SHP77 treated with DMSO at 0.1 percent for 48 hours (cell line): ENCODE measurements around the gene CXADR.
"Not testable (repeated sequence)": the region's sequence is repeated elsewhere in the genome, so short reads cannot be mapped to it uniquely, and the experiment has no call there.

Experiments
- DNase-seq: peaks from one replicate; lab custom pipeline; 2025; lab: John Stamatoyannopoulos, UW

The CXADR gene

GRCh38 chr21:17512253-17513213 is at the start of gene CXADR:
Gene CXADR, plus strand, starts transcription at chr21:17513043. Its CDS starts 87 bp downstream, at chr21:17513130.
- no peak for DNase-seq

- no peak for DNase-seq
Measured at GRCh38 chr21:17466166-17466565, 46.7 kb upstream of the CXADR start.

GRCh38 chr21:17467392-17467791 is 45.5 kb upstream of the CXADR start:
- no peak for DNase-seq

DNA sequence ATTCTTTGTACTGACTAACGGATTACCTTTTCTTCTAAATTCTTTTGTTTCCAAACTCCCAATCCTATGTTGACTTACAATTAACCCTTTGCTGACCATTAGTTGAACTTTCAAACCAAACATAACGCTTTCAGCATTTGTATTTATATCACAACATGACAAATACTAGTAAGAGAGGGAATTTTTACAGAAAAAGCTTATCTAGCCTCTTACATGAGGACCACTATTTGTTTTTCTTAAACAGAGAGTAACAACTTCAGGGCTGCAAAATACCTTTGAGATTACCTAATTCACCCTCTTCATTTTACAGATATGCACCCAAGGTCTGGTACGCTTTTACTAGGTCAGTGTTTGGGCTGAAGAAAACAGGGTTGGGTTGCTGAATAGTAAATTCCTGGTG is 45.0 kb upstream of the CXADR start:
- DNase-seq: no peak

DNA sequence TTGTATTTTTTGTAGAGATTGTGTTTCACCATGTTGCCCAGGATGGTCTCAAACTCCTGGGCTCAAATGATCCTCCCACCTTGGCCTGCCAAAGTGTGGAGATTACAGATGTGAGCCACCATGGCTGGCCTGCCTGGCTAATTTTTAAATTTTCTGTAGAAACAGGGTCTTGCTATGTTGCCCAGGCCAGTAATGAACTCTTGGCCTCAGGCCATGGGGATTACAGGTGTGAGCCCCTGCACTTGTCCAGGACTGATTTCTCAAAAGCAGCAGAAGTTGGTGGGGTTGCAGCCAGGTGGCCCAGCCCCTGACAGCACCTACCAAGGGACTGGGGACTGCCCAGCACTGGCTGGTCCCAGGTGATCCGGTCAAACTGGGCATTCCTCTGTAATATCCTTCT is 44.1 kb upstream of the CXADR start:
- no peak for DNase-seq

GRCh38 chr21:17469727-17470126 is 43.1 kb upstream of the CXADR start:
- DNase-seq: no peak

- DNase-seq: no peak
Measured at GRCh38 chr21:17472182-17472581, 40.7 kb upstream of the CXADR start.

DNA sequence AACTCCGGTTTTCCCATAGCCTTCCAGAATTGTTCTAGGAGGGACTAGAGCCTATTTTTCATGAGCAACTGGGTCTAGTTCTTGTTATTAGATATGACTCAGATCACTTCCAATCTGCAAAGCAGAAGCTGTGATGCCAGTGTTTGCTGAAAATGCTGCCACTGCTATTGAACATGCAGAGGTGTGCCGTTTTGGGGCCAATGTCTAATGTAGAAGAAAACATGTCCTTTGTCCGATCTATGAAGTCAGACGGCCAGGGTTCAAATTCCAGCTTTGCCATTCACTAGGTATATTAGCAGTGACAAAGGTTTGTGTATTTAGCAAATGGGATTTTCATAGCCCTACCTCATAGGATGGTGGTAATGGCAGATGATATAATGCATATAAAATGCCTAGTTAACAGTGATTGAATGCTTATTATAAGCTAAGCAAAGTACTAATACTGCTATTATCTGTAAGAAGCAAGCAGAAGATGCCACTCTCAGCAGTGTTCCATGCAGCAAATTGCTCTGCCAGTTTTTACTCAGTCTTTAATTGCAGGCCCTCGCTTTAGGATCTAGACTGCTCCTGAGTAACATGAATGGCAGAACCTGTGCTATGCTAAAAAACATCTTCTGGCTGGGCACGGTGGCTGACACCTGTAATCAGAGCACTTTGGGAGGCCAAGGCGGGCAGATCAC is 40.1 kb upstream of the CXADR start:
- DNase-seq: no peak

- DNase-seq: no peak
Measured at GRCh38 chr21:17476006-17476405, 36.8 kb upstream of the CXADR start.

DNA sequence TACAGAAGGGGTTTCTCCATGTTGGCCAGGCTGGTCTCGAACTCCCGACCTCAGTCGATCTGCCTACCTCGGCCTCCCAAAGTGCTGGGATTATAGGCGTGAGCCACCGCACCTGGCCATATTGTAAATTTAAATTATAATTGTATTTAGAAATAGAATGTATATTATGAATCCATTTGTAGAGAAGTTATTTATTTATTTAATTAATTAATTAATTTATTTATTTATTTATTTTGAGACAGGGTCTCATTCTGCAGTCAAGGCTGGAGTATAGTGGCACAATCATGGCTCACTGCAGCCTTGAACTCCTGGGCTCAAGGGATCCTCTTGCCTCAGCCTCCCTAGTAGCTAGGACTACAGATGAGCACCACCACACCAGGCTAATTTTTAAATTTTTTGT is 34.7 kb upstream of the CXADR start:
- DNase-seq: not testable (repeated sequence)

DNA sequence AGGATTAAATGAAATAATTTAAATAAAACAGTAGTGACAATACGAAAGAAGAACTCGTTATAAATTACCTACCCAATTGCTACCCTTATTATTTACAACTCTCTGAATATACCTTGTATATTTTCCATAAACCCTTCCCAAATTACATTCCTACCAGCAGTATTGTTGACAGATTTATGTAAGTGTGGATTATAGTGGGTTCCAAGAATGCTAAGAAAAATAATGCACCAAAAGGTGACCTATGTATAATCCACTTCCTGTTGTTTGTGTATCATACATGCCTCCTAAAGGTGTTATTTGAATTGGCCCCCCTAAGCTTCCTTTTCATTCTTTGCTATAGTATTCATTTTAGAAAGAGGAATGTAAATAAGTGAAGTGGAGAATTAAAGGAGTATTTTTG is 33.2 kb upstream of the CXADR start:
- no peak for DNase-seq

DNA sequence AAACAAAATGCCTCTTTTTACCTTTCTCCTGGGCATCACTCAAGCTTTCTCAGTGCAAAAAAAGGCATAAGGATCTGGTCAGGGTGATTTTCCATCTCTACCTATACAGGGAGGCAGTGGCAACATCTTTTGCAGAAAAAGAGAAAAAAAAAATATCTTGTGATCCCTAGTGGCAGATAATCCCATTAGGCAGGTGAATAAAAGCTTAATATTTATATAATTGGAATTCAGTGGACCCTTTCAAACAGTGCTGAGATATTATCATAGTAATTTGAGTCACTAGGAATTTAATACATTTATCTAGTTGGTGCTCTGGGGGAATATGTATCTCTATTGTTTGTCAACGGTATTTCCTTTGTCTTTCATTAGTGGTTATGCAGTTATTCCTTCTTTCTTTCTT is 29.9 kb upstream of the CXADR start:
- DNase-seq: no peak

DNA sequence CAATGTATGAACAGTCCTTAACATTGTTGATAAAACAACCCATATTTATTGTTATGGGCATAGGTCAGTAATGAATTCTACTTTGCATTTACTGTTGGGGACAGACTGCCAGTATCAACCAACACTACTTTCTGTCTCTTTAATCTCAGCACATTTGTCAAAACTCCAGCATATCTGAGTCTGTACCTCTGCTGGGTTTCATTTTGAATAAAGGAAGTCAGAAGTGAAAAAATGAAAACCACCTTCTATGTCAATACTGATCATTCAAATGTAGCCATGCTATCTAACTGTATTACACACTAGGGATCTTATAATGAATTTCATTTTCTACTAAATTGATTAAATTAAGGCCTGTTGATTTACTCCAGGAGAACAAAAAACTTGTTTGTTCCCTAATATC is 24.2 kb upstream of the CXADR start:
- DNase-seq: no peak

DNA sequence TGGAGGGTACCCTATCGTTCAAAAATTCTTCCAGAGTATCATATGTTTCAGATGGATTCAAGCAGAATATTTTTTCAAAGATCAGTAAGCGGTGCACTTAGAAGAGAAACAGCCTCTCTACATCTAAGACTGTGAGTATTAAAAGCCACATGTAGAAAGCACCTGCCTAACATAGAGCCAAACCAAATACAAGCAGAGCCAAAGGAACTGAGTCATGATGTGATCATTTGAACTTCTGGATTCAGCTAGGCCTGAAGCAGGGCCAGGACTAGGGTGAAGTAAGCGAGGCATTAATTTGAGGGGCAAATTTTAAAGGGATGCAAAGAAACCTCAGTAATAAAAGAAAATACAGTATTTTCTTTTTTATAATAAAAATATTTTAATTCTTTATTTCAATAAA is 23.3 kb upstream of the CXADR start:
- not testable (repeated sequence) for DNase-seq

DNA sequence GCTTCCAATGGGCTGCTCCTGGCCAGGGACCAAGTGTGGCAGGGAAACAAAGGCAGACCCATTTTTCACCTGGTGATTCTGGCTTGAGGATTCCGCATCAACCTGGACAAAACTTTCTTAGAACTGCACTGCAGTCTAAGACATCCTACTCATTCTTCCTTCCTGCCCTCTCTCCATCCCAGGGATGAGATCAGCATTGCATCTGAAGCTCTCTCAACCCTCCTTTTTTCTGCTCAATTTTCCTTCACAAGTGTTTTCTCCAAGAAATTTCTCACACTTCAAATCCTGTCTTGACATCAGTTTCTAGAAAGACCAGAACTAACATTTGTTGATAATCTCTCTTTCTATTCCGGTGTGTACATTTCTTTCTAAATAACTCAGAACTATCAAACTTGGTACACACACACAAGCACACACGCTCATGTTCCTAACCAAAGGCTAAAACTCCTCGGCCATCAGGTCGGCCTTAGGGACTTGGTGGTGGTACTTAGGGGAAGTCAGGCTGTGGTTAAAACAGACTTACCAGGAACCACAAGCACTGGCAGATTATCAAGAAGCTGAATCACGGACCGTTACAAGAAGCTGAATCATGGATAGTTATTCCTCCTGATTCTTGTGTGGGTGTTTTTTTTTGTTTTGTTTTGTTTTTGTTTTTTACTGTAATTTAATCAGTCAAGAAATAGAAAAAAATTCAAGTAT is 21.0 kb upstream of the CXADR start:
- no peak for DNase-seq

GRCh38 chr21:17492415-17493168 is 20.3 kb upstream of the CXADR start:
- no peak for DNase-seq

DNA sequence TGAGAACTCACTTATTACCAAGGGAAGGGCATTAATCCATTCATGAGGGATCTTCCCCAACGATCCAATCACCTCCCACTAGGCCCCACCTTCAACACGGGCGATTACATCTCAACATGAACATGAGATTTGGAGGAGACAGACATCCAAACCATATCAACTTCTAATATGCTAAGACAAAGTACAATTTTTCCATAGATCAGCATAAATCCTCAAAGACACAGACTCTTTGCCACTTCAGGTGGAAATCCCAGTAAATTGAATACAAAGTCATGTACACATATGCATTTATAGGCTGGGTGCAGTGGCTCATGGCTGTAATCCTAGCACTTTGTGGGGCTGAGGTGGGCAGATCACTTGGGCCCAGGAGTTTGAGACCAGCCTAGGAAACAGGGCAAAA is 18.8 kb upstream of the CXADR start:
- DNase-seq: no peak

DNA sequence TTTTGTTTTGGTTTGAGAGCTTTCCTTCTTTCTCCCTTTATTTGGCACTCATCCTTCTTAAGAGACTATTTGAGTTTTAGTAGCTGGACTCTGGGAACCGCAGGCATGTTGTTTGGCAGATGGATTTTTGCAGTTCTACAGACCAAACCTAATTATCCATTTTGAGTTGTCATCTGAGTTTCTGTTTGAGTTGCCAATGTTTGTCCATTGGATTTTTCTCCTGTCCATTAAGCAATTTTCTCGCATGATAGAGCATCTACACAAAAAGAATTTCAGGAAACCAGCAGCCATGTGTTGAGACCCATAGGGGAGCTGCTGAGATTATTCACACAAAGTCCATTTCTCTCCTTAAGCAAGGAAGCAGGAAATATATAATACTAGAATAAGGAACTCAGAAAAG is 17.2 kb upstream of the CXADR start:
- DNase-seq: no peak

GRCh38 chr21:17497316-17497715 is 15.5 kb upstream of the CXADR start:
- DNase-seq: no peak

DNA sequence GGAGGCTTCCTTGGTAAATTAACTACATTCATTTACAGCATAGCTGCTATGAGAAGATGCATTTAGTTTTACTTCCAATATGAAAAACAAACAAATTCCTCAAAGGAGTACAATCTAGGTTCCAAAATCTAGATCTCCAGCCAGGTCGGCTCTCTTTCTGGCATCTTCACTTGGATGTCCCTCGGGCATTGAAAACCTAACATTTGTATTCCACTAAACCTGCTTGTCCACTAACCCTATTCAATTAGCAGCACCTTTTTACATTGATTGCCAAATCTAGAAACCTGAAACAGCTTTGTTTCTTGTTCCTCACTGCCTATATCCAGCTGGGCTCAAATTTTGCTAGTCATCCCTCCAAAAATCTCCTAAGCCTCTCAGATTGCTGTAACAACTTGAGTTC is 14.3 kb upstream of the CXADR start:
- DNase-seq: no peak

DNA sequence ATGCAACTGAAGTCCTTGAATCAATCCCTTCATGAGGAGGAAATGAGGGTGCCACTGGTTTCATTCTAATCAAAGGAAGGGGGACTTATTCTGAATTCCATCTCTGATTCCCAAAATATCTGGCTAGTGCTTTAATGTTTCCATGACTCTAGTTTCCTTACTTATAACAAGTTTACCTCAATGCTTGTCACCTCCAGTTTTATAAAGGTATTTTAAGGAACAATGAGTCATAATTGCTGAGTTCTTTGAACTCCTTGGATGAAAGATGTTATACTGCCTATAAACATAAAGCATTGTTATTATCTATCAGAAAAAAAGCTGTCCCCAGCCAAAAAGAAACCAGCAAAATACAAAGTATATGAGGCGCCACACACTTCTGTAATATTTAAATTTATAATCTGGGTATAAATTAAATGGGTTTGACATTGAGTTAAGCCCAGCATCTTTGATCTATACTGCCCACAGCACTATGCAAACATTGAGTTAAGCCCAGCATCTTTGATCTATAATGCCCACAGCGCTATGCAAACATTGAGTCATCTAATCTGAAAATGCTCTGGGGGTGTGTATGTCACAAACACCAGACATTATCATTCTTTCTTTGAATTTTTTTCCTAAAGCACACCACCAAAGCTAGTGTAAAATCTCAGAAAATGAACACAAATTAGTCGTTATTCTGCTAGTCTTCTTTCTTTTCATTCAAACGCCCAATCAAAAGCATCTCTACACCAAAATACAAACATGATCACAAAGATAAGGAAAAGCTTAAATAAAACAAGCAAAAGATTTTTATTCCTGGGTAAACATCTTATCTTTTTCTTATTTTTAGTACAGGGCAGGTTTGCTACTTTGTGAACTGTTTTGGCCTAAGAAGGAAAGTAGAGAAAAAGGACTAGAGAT is 11.5 kb upstream of the CXADR start:
- no peak for DNase-seq
